Psoas muscle (tissue), 8 donors: ENCODE data around the gene NME3. TPM values are rescaled to one million over a fixed set of nuclear protein-coding genes. Genes with fewer than 3 reads are reported as not detected.

Experiments used
- ATAC-seq, 4 donors: fragments of 200-7000 bp; cut with Tn5 transposase; one replicate each; pipeline ENCODE4 v1.9.1; 2020; ENCODE audit warnings: moderate library complexity in 3 of 4, mild to moderate bottlenecking in 2 of 4
- DNase-seq, 2 donors: peaks; one replicate each; pipeline ENCODE4 v3.0.0-alpha.2; 2020
- H3K27ac ChIP-seq: fragments of 200-600 bp; one replicate; pipeline ENCODE4 v1.8.0; 2022
- H3K27me3 ChIP-seq, 3 donors: fragments of 200-600 bp in 1 of 3; one replicate each; pipeline versions ENCODE4 v1.6.1 to v1.8.0; 2013 to 2022; ENCODE audit warnings: low read length in 2 of 3, mild to moderate bottlenecking in 2 of 3, moderate library complexity in 1 of 3; ENCODE audit not compliant: insufficient read depth in 3 of 3
- H3K36me3 ChIP-seq, 2 donors: fragments of 200-600 bp in 1 of 2; one replicate each; pipeline versions ENCODE4 v1.6.1 to v1.8.0; 2013 to 2022; ENCODE audit warnings: low read depth in 1 of 2, mild to moderate bottlenecking in 1 of 2, moderate library complexity in 1 of 2; ENCODE audit not compliant: insufficient read depth in 1 of 2
- H3K4me1 ChIP-seq: fragments of 200-600 bp; one replicate; pipeline ENCODE4 v1.8.0; 2022
- H3K4me3 ChIP-seq: fragments of 200-600 bp; one replicate; pipeline ENCODE4 v1.8.0; 2022; ENCODE audit warnings: mild to moderate bottlenecking
- H3K9me3 ChIP-seq: fragments of 200-600 bp; one replicate; pipeline ENCODE4 v1.8.0; 2022
- CTCF ChIP-seq: fragments of 200-600 bp; IDR thresholded peaks from one replicate; pipeline ENCODE4 v1.8.0; 2022; ENCODE audit warnings: antibody characterized with exemption
- WGBS, 3 donors: extraction: QIAGEN DNeasy Blood & Tissue Kit; methylation state at CpG; one replicate each; pipeline versions ENCODE4 v1.1.6 to v1.1.7; 2013; 5-methylcytosine and 5-hydroxymethylcytosine counted together
- intact Hi-C, 2 donors: fragments of 100-400 bp; cut with DNase I; formaldehyde crosslinking; loops; one replicate each; pipeline versions ENCODE4 v1.11.0 to v1.14.2; 2022
- polyA plus RNA-seq, 3 donors: library from polyadenylated mRNA; stranded (reverse); fragments of 200-250 nt; gene quantifications; one replicate each; pipeline ENCODE4 v1.2.3, GENCODE V29; 2013
- total RNA-seq, 4 donors: library from RNA; stranded (reverse); fragmentation: NEBNext Ultra II Directional in 2 of 4; extraction: Animal tissue kit (Norgen Biotek cat#: 25700) in 2 of 4; gene quantifications; one replicate each; pipeline versions ENCODE4 v1.2.1 to v1.2.4, GENCODE V29; 2021 to 2023
- donor health status: healthy with polysubstance abuse.
- donor health status: DM: no; HTN: no; CAD: no; lungs with moderate emphysema.
- donor health status: Bipolar disorder and iron deficiency.
- donor health status: healthy.
- donor health status: DM: yes; HTN: yes; CAD: no.
- donor health status: DM: no; HTN: no; CAD: no.
- donor health status: DM: no; HTN: no; CAD: no.
- donor health status: DM: yes; HTN: yes; CAD: no.

NME3 gene
- total and polyA plus RNA-seq, 7 donors: 9.9 to 27.1 (median 18.8) TPM

GRCh38 chr16:1818873-1819525 is 47.7 kb upstream of the NME3 start:
- no peak for DNase-seq
- 92 to 93% (median 93%) methylated on average over 34 to 35 of the region's 35 CpGs for WGBS, 3 donors

GRCh38 chr16:1818204-1818872 is 47.0 kb upstream of the NME3 start:
- H3K36me3 ChIP-seq: peaks cover 0 to 86% of the 10 kb centered on the region in 2 donors
- no peaks in the 10 kb centered on the region for H3K4me1 ChIP-seq
- no peak overlapping the region for H3K27ac ChIP-seq
- 92 to 95% (median 94%) methylated on average over 24 to 27 of the region's 27 CpGs for WGBS, 3 donors
- no peaks in the 10 kb centered on the region for H3K27me3 ChIP-seq
- H3K4me3 ChIP-seq: no peak overlapping the region
- intact Hi-C loops: no loop called here
- no peak for TF ChIP-seq CTCF
- H3K9me3 ChIP-seq: no peaks in the 10 kb centered on the region
- DNase-seq (no peak), ATAC-seq (no peak)

More at GRCh38 chr16:1818873-1819525, 47.7 kb upstream of the NME3 start:
- TF ChIP-seq CTCF: no peak
- Histone ChIP-seq H3K9me3 (no peaks in the 10 kb centered on the region), H3K27ac (no peak overlapping the region), H3K36me3 (peaks cover 0 to 80% of the 10 kb centered on the region in 2 donors), H3K4me1 (peaks cover 4% of the 10 kb centered on the region), H3K4me3 (no peak overlapping the region), H3K27me3 (no peaks in the 10 kb centered on the region)
- intact Hi-C loops: no loop called here
- no peak for ATAC-seq

- TF ChIP-seq CTCF: no peak
- ATAC-seq: no peak
These were observed 46.4 kb upstream of the NME3 start for GRCh38 chr16:1817716-1818115.

GRCh38 chr16:1817276-1817589 is 45.9 kb upstream of the NME3 start:
- intact Hi-C loops: no loop called here
- 88 to 95% (median 93%) methylated on average over 9 of the region's 9 CpGs for WGBS, 3 donors
- TF ChIP-seq CTCF: no peak
- Histone ChIP-seq H3K27me3 (no peaks in the 10 kb centered on the region), H3K4me3 (no peak overlapping the region), H3K4me1 (no peaks in the 10 kb centered on the region), H3K9me3 (no peaks in the 10 kb centered on the region), H3K27ac (no peak overlapping the region), H3K36me3 (peaks cover 0 to 80% of the 10 kb centered on the region in 2 donors)
- DNase-seq: no peak
- no peak for ATAC-seq

More at GRCh38 chr16:1817716-1818115, 46.4 kb upstream of the NME3 start:
- 88 to 90% (median 90%) methylated on average over 17 of the region's 17 CpGs for WGBS, 3 donors
- Histone ChIP-seq H3K36me3 (peaks cover 0 to 85% of the 10 kb centered on the region in 2 donors), H3K4me1 (no peaks in the 10 kb centered on the region), H3K27me3 (no peaks in the 10 kb centered on the region), H3K27ac (no peak overlapping the region), H3K9me3 (no peaks in the 10 kb centered on the region), H3K4me3 (no peak overlapping the region)
- intact Hi-C loops: no loop called here
- DNase-seq: no peak
